Stimulated activated naive CD8-positive, alpha-beta T cell treated with anti-CD3 and anti-CD28 coated beads, Interleukin-15, Interleukin-2, amounts not matched to agents 100 ng/mL and 50 ng/mL, for 24 hours (primary cell): Measurements from ENCODE around the gene PDE1C.
"Not testable (repeated sequence)": the region's sequence is repeated elsewhere in the genome, so short reads cannot be mapped to it uniquely, and the experiment has no call there.

Experiments used
- H3K27ac Mint-ChIP-seq: one replicate; pipeline ENCODE4 v1.8.0; 2021; ENCODE audit warnings: mild to moderate bottlenecking, mixed read lengths
- H3K27me3 Mint-ChIP-seq: one replicate; pipeline ENCODE4 v1.8.0; 2021; ENCODE audit warnings: mixed read lengths
- H3K36me3 Mint-ChIP-seq: one replicate; pipeline ENCODE4 v1.8.0; 2021; ENCODE audit warnings: low read depth, mixed read lengths
- H3K4me1 Mint-ChIP-seq: one replicate; pipeline ENCODE4 v1.8.0; 2021; ENCODE audit warnings: low read depth, mixed read lengths
- H3K4me3 Mint-ChIP-seq: one replicate; pipeline ENCODE4 v1.8.0; 2021; ENCODE audit warnings: mild to moderate bottlenecking, mixed read lengths
- H3K9me3 Mint-ChIP-seq: one replicate; pipeline ENCODE4 v1.8.0; 2021; ENCODE audit warnings: mixed read lengths

The PDE1C gene

DNA sequence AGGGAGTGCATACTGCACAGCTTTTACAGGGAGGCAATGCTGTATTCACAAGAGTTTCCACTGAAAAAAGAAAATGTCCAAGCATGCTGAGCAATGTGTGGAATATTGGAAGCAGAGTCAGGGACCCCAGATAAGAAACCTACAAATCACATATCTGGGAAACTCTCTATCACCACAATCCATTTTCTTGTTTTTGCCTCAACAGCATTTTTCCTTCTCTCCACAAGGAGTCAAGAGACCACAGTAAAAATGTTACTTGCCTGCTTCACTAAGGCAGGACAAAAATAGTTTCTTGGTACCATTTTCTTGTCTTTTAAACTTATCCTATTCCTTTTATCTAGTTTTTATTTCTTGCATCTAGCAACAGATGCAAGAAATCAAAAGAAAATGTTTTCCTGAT lies 19.5 kb upstream of the PDE1C start:
- Mint-ChIP-seq H3K27ac (no peak overlapping the region), H3K36me3 (no peaks in the 10 kb centered on the region), H3K4me3 (no peak overlapping the region), H3K4me1 (no peaks in the 10 kb centered on the region), H3K27me3 (no peaks in the 10 kb centered on the region), H3K9me3 (peaks cover 5% of the 10 kb centered on the region)

DNA sequence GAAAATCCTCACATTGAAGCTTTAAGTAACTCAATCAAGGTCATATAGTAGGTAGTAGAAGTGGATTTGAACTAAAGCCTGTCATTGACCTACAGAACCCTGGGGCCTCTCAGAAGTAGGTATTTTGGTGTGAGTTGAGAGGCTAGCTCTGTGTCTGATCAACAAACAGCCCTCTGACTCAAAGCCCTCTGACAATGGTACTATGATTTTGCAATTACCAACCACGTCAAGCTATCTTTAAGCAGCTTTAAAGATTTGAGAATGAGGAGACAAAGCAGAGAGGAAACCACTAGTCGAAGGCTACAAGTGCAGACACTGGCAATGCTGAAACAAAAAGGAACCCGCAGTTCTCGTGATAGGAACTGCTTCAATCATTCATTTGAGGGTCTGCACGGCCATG lies 19.0 kb upstream of the PDE1C start:
- Mint-ChIP-seq H3K27ac (no peak overlapping the region), H3K9me3 (peaks cover 5% of the 10 kb centered on the region), H3K36me3 (no peaks in the 10 kb centered on the region), H3K27me3 (no peaks in the 10 kb centered on the region), H3K4me1 (no peaks in the 10 kb centered on the region), H3K4me3 (no peak overlapping the region)

DNA sequence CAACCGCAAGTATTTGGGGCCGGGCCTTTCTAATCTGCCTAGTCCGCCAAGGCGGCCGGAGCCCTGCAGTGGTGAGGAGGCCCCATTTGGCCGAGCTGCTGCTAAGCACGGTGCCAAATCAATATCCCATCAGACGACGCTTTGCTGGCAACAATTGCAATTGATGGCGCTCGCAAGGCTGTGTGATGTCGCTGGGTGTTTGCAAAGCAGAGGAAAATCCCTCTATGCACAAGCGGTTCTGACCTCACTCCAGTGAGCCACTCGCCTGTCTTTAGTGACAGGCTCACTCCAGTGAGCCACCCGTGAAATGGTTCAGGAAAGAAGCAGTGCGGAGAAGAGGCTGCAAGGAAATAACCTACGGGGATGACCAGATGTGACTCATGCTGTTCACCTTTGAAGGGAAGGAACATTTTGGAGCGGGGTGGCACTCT lies 18.3 kb upstream of the PDE1C start:
- Mint-ChIP-seq H3K36me3 (no peaks in the 10 kb centered on the region), H3K4me1 (no peaks in the 10 kb centered on the region), H3K9me3 (peaks cover 5% of the 10 kb centered on the region), H3K4me3 (no peak overlapping the region), H3K27me3 (no peaks in the 10 kb centered on the region), H3K27ac (no peak overlapping the region)

DNA sequence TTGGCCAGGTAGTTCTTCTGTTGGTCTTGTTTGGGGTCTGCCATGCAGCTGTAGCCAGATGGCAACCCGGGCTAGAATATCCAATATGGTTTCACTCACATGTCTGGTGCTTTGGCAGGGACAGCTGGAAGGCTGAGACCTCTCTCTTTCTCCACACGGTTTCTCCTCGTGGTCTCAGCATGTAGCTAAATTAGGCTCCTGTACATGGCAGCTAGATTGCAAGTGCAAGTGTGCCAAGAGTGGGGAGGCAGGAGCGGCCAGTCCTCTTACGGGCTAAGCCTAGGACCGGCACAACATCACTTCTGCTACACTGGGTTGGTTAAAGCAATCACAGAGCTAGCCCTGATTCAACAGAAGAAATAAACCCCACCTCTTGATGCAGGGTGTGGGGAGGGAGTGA lies 9.3 kb upstream of the PDE1C start:
- Mint-ChIP-seq H3K9me3 (no peaks in the 10 kb centered on the region), H3K27me3 (no peaks in the 10 kb centered on the region), H3K27ac (no peak overlapping the region), H3K4me1 (no peaks in the 10 kb centered on the region), H3K4me3 (no peak overlapping the region), H3K36me3 (no peaks in the 10 kb centered on the region)

DNA sequence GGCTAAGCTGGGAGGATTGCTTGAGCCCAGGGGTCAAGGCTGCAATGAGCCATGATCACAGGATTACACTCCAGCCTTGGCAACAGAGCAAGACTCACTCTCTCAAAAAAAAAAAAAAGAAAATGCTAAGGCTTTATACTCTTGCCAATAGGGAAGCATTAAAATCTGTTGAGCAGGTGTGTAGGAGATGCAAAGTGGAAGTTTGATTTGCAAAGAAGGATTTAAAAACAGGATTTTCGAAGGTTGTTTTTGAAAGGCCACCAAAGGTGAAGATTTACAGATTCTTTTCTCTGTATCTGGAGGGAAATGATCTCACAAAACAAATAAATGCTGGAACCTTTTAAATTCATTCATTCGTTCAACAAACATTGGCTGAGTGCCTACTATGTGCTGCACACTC lies 8.6 kb upstream of the PDE1C start:
- H3K27me3 Mint-ChIP-seq = no peaks in the 10 kb centered on the region
- H3K27ac Mint-ChIP-seq = no peak overlapping the region
- H3K36me3 Mint-ChIP-seq = no peaks in the 10 kb centered on the region
- no peak overlapping the region for H3K4me3 Mint-ChIP-seq
- H3K9me3 Mint-ChIP-seq = no peaks in the 10 kb centered on the region
- H3K4me1 Mint-ChIP-seq = no peaks in the 10 kb centered on the region

DNA sequence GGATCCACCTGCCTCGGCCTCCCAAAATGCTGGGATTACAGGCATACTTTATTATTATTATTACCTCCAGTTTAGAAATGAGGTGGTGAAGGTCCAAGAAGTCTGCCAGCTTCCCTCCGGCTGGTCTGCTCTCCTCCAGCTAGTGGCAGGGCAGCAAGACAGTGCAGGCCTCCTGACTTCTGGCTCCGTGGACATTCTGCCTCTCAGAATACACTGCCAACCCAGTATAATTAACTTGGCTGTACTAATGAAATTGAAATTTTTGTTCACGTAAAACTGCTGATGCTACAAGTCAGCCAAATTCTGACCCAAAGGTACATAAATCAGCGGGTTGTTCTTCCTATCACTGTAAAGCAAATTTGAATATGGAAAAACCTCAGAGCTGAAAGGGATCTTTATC lies 7.6 kb upstream of the PDE1C start:
- H3K36me3 Mint-ChIP-seq = no peaks in the 10 kb centered on the region
- H3K4me3 Mint-ChIP-seq = no peak overlapping the region
- H3K27me3 Mint-ChIP-seq = peaks cover 6% of the 10 kb centered on the region
- no peaks in the 10 kb centered on the region for H3K9me3 Mint-ChIP-seq
- no peak overlapping the region for H3K27ac Mint-ChIP-seq
- H3K4me1 Mint-ChIP-seq = no peaks in the 10 kb centered on the region

DNA sequence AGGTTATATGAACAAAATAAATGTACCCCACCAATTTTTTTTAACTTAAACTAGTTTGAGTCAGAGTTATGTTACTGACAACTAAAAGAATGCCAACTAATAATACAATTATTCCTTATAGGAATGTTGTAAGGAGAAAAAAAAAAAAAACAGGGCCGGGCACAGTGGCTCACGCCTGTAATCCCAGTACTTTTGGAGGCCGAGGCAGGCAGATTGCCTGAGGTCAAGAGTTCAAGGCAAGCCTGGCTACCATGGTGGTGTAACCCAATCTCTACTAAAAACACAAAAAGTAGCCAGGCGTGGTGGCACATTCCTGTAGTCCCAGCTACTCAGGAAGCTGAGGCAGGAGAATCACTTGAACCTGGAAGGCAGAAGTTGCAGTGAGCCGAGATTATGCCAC lies 6.6 kb upstream of the PDE1C start:
- H3K27ac Mint-ChIP-seq, H3K36me3 Mint-ChIP-seq, H3K9me3 Mint-ChIP-seq, H3K27me3 Mint-ChIP-seq, H3K4me3 Mint-ChIP-seq, H3K4me1 Mint-ChIP-seq: not testable (repeated sequence)

DNA sequence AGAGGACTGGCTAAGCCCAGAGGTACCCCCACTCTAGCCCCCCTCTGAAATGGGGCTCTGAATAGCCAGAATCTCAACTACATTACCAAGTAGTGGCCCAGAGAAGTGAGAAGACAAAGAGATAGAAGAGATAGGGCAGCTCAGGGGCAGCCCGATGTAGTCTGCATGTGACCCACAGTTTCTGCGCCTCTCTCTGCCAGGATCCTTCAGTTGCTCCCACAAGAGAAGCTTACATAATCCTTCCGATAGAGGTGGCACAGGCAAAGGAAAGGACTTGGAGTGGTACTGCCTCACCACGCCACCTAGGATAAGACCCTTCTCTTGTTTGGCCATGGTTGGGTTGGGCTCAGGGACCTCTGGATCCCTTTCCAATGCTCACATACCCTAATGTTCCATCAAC lies 5.4 kb upstream of the PDE1C start:
- H3K9me3 Mint-ChIP-seq = no peaks in the 10 kb centered on the region
- no peak overlapping the region for H3K27ac Mint-ChIP-seq
- no peaks in the 10 kb centered on the region for H3K36me3 Mint-ChIP-seq
- peaks cover 16% of the 10 kb centered on the region for H3K27me3 Mint-ChIP-seq
- H3K4me3 Mint-ChIP-seq = no peak overlapping the region
- H3K4me1 Mint-ChIP-seq = no peaks in the 10 kb centered on the region

DNA sequence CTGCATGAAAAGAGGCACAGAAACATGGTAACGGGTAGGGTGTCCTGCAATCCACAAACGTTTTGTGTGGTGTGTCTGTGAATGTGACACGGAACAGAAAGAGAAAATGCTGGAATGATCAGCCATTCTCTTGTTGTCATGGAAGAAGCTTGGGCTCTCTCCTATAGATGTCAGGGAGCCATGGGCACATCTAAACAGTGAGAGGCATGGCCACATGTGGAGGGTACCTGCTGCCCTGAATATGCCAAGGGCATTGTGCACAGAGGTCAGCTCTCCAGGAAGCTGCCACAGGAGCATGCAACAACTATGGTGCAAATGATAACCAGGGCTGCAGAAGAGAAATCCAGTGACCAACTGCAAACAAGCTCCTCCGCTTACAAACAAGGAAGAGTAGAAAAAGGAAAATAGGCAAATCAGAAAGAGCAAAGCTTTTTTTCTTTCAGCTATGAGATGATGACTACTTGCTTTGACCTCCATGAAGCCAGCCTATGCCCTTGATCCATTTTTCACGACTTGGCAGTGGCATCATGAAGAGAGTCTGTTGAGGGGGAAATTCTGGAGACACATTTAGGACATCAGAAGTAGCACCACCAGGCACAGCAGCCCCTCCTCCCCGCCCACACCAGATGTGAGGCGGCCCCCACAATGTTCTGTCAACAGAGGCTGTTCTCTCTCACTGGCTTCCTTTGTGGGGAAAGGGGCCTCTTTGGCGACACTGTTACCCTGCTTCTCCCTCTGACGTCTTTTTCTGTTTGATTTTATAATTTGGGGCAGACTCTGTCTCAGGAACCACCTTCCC lies 4.8 kb upstream of the PDE1C start:
- Mint-ChIP-seq H3K27ac (no peak overlapping the region), H3K4me3 (no peak overlapping the region), H3K9me3 (no peaks in the 10 kb centered on the region), H3K36me3 (no peaks in the 10 kb centered on the region), H3K4me1 (no peaks in the 10 kb centered on the region), H3K27me3 (peaks cover 22% of the 10 kb centered on the region)

DNA sequence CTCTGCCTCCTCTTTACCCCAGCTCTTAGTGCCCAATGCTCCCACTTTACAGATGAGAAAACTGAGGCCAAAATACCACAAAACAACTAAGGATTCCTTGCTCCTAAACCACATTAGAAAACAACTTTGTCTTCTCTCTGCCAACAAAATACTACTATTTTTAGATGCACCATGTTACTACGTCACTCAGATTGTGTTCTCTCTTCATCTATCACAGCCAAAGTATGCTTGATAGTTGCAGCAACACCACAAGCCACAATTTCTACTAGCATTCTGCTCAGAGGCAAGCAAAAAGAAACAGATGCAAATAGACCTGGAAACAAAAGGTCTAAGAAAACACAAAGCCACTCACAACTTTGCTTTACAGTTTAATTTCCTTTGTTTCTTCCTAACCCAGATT lies 3.3 kb upstream of the PDE1C start:
- Mint-ChIP-seq H3K4me3 (no peak overlapping the region), H3K9me3 (no peaks in the 10 kb centered on the region), H3K4me1 (no peaks in the 10 kb centered on the region), H3K27ac (no peak overlapping the region), H3K36me3 (no peaks in the 10 kb centered on the region), H3K27me3 (peaks cover 36% of the 10 kb centered on the region)

DNA sequence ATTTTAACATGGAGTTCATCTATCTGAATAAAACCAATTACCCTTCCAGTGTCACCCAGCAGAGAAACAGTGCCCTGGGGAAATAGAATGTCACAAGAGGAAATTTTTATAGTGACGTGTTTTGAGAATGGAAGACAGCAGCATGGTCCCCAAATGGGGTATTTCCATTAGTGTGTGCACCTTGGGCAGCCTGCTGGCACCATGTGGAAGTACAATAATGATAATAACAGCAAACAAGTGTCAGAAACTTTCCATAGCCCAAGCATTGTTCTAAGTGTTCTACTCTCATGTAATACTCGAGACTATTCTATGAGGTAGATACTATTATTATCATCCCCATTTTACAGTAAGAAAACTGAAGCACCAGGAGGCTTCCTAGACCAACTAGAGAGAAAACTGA lies 2.2 kb upstream of the PDE1C start:
- no peaks in the 10 kb centered on the region for H3K4me1 Mint-ChIP-seq
- H3K27me3 Mint-ChIP-seq = peaks cover 38% of the 10 kb centered on the region
- no peaks in the 10 kb centered on the region for H3K9me3 Mint-ChIP-seq
- H3K4me3 Mint-ChIP-seq = no peak overlapping the region
- no peaks in the 10 kb centered on the region for H3K36me3 Mint-ChIP-seq
- no peak overlapping the region for H3K27ac Mint-ChIP-seq

DNA sequence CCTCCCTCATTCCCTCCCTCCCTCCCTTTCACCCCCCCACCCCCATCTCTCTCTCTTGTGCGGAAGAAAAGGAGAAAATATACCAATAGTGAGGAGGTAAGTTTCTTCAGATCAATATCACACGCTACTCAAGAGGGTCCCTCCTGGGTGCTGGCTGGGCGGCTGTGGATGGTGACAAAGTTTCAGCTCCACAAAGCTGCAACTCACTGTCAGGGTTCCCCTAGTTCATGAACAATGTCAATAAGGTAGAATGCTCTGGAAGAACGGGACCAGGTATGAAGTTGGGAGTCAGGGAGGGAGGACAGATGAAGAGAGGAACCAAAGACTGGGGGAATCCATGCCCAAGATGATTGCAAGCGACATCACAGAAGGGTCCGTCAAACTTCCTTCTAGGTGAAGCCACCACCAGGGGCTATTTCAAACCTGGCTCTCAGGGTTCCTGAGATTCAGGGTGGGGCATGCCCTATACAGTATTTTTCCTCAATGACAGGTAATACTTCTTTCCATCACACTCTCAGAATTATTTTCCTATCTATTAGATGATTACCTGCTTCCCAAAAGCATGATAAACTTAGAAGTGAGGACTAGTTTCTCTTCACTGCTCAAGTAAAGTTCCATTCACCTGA lies 1.4 kb upstream of the PDE1C start:
- Mint-ChIP-seq H3K4me1 (no peaks in the 10 kb centered on the region), H3K4me3 (no peak overlapping the region), H3K27ac (no peak overlapping the region), H3K36me3 (no peaks in the 10 kb centered on the region), H3K9me3 (no peaks in the 10 kb centered on the region), H3K27me3 (peaks cover 38% of the 10 kb centered on the region)

DNA sequence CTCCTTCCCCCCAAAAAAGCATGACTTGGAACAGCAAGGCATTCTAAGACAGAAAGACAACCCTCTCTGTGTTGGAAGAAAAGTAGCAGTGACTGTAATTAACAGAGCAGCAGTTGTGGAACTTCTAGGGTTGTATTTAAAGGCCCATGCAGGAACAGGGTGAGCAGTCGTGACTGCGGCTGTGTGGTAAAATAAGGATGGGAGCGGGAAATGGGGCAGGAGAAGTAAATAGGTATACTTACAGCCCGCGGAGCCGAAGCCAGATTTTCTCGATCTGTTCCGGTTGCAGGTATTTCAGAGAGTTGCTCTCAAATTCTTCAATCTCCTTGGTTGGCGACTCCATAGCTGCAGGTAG lies 179 bp downstream of the PDE1C start:
- Mint-ChIP-seq H3K27ac (no peak overlapping the region), H3K36me3 (no peaks in the 10 kb centered on the region), H3K27me3 (peaks cover 38% of the 10 kb centered on the region), H3K4me3 (no peak overlapping the region), H3K4me1 (no peaks in the 10 kb centered on the region), H3K9me3 (no peaks in the 10 kb centered on the region)

DNA sequence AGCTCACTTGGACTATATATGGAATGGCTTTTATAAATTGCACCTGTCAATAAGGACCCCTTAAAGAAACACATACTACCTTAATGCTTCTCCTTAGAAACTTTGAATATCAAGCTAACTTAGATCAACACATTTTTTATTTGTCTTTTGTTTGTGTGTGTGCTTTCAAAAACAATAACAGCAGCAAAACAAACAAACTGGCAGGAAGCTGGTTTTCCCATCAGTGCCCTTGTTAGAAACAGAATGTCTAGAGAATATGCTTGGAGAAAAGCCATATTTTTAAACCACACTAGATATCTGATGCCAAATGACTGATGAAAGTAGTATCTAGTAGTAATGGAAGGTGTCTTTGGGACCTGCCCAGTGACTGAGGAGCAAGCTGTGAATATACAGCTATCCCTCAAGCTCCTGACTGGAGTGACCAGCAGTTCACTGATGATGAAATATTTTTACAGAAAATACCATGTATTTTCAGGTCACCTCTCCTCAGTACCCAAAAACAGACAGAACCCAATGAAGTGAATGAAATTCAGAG lies 1.0 kb downstream of the PDE1C start:
- no peaks in the 10 kb centered on the region for H3K36me3 Mint-ChIP-seq
- H3K4me3 Mint-ChIP-seq = no peak overlapping the region
- no peak overlapping the region for H3K27ac Mint-ChIP-seq
- H3K9me3 Mint-ChIP-seq = no peaks in the 10 kb centered on the region
- peaks cover 38% of the 10 kb centered on the region for H3K27me3 Mint-ChIP-seq
- H3K4me1 Mint-ChIP-seq = no peaks in the 10 kb centered on the region

DNA sequence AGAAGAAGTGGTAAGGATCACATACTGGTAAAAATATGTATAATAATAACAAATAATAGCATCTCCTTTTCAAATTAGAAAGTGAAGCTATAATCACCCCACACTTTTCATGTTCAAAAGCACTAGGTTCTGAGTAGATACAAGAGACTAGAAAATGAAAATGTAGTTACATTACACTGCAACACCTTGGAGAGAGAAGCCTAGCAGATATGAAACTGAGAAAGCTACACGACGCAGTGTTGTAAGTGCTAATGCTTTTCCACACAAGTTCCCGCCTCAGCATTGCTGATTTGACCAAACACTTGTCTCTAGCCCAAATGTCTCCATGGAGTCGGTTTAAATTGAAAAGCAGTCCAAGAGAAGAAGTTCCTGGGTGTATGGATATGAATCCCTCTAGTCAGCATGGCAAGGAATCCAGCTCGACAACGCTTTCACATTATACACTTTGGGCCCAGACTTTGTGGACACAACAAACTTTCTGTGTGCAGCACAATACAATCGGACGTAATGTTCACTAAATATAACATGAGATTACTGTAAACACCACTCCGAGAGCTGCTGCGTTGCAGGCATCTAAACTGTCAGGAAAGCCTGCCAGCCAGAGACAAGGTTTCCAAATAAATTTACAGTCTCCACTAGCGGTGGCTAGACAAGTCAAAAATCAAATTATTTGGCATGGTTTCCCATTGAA lies 1.7 kb downstream of the PDE1C start:
- peaks cover 36% of the 10 kb centered on the region for H3K27me3 Mint-ChIP-seq
- no peaks in the 10 kb centered on the region for H3K36me3 Mint-ChIP-seq
- H3K27ac Mint-ChIP-seq = no peak overlapping the region

More for the DNA sequence above, 1.7 kb downstream of the PDE1C start:
- Mint-ChIP-seq H3K4me3 (no peak overlapping the region), H3K9me3 (no peaks in the 10 kb centered on the region), H3K4me1 (no peaks in the 10 kb centered on the region)
